K562 (cell line): ENCODE data around the gene MARCHF3. TPM values are rescaled to one million over a fixed set of nuclear protein-coding genes. Genes with fewer than 3 reads are reported as not detected.

ENCODE experiments used
- BACH1 ChIP-seq: fragments of 200-800 bp; sonication (Bioruptor generic); IDR thresholded peaks from 2 replicates; pipeline ENCODE4 v1.6.1; 2016; ENCODE audit warnings: missing genetic modification characterization, missing compliant biosample characterization
- COPS2 ChIP-seq: fragments of 450-650 bp; conservative IDR thresholded peaks from 2 replicates; pipeline ENCODE4 v1.6.1; 2016; ENCODE audit warnings: mild to moderate bottlenecking, moderate library complexity
- CREM ChIP-seq: IDR thresholded peaks from 2 replicates; pipeline ENCODE4 v1.6.1; 2014; ENCODE audit warnings: antibody characterized with exemption, low read depth
- HCFC1 ChIP-seq: IDR thresholded peaks from 2 replicates; pipeline ENCODE4 v1.6.1; 2012; ENCODE audit warnings: low read depth, low read length, improper control_type of control experiment
- HMGN3 ChIP-seq: IDR thresholded peaks from 2 replicates; pipeline ENCODE4 v1.6.1; 2011; ENCODE audit warnings: borderline replicate concordance, low read depth, mild to moderate bottlenecking, mixed read lengths, low read length; ENCODE audit not compliant: insufficient read length; ENCODE audit errors: extremely low read depth
- HNRNPK ChIP-seq: fragments of 200-400 bp; formaldehyde crosslinking; IDR thresholded peaks from one replicate; pipeline ENCODE4 v1.6.1; 2018; ENCODE audit warnings: mild to moderate bottlenecking, low read depth, low read length; ENCODE audit not compliant: poor library complexity, severe bottlenecking
- JUND ChIP-seq, 2 experiments: IDR thresholded peaks; 2 replicates in 1 of 2; 3 replicates in 1 of 2; pipeline ENCODE4 v1.6.1; 2011; ENCODE audit warnings: borderline replicate concordance in 2 of 2, low read depth in 2 of 2, low read length in 2 of 2, improper control_type of control experiment in 1 of 2, missing biosample characterization in 1 of 2, missing genetic modification characterization in 1 of 2, missing genetic modification reagents in 1 of 2
- MYNN ChIP-seq, 2 experiments: sonication (generic); formaldehyde crosslinking in 1 of 2; IDR thresholded peaks; 2 replicates each; pipeline versions ENCODE4 v1.5.0 to v1.6.1; 2016 to 2020; ENCODE audit warnings: antibody characterized with exemption in 1 of 2, missing genetic modification reagents in 1 of 2
- PHF8 ChIP-seq: fragments of 200-600 bp; sonication (generic); IDR thresholded peaks from 2 replicates; pipeline ENCODE4 v1.6.1; 2012; ENCODE audit warnings: mixed run types, mild to moderate bottlenecking, inconsistent platforms, low read length, moderate library complexity, borderline replicate concordance
- SLC30A9 ChIP-seq: fragments of 250-450 bp; sonication (Bioruptor Pico); IDR thresholded peaks from 2 replicates; pipeline ENCODE4 v1.8.0; 2022; ENCODE audit warnings: mild to moderate bottlenecking, moderate library complexity
- STAG1 ChIP-seq: sonication (generic); formaldehyde crosslinking; IDR thresholded peaks from 2 replicates; pipeline ENCODE4 v1.5.0; 2020; ENCODE audit warnings: missing genetic modification reagents, borderline replicate concordance
- TCF3 ChIP-seq: sonication (generic); formaldehyde crosslinking; IDR thresholded peaks from 2 replicates; pipeline ENCODE4 v1.4.0; 2020; ENCODE audit warnings: mild to moderate bottlenecking, missing genetic modification reagents
- TFAM ChIP-seq: fragments of 250-450 bp; sonication (Bioruptor Pico); conservative IDR thresholded peaks from 2 replicates; pipeline ENCODE4 v1.5.0; 2021; ENCODE audit warnings: mild to moderate bottlenecking, moderate library complexity
- ZEB2 ChIP-seq: fragments of 450-650 bp; IDR thresholded peaks from 2 replicates; pipeline ENCODE4 v1.6.1; 2016
- ZFP1 ChIP-seq: fragments of 450-650 bp; formaldehyde crosslinking; IDR thresholded peaks from 2 replicates; pipeline ENCODE4 v1.4.0; 2020; ENCODE audit warnings: mild to moderate bottlenecking, mixed read lengths
- ZNF12 ChIP-seq: sonication (generic); formaldehyde crosslinking; IDR thresholded peaks from 2 replicates; pipeline ENCODE4 v1.4.0; 2020; ENCODE audit warnings: mild to moderate bottlenecking, missing genetic modification reagents
- ZNF23 ChIP-seq: fragments of 250-450 bp; sonication (Bioruptor Pico); IDR thresholded peaks from 2 replicates; pipeline ENCODE4 v1.4.0; 2020; ENCODE audit warnings: mild to moderate bottlenecking
- ZNF316 ChIP-seq: fragments of 450-650 bp; IDR thresholded peaks from 2 replicates; pipeline ENCODE4 v1.6.1; 2016
- ZNF436 ChIP-seq: fragments of 250-450, 450-650 bp; sonication (Bioruptor Pico); formaldehyde crosslinking; IDR thresholded peaks from 2 replicates; pipeline ENCODE4 v1.7.0; 2020; ENCODE audit warnings: mild to moderate bottlenecking
- ZNF77 ChIP-seq: fragments of 250-450 bp; sonication (Bioruptor Pico); IDR thresholded peaks from 2 replicates; pipeline ENCODE4 v1.5.0; 2020
- polyA plus RNA-seq, 8 experiments: library from polyadenylated mRNA; depleted of rRNA in 4 of 8; stranded (reverse) in 5 of 8; unstranded in 3 of 8; fragments of >200 nt; fragmentation: Nextera tagmentation in 2 of 8; fragmentation: Illumina TruSeq in 1 of 8; extraction: Ambion mirVana in 2 of 8; extraction: Trizol in 1 of 8; gene quantifications; 2 replicates each; pipeline versions ENCODE4 v1.2.1 to v1.2.3, GENCODE V29; 2011 to 2014; ENCODE audit warnings: inconsistent platforms in 1 of 8, missing spikeins in 1 of 8
- total RNA-seq, 7 experiments: library from RNA; depleted of rRNA in 6 of 7; stranded (reverse); fragments of >200 nt in 6 of 7; fragmentation: Illumina TruSeq in 2 of 7; extraction: Trizol in 2 of 7; gene quantifications; 2 replicates each; pipeline versions ENCODE4 v1.2.1 to v1.2.3, GENCODE V29; 2011 to 2021; ENCODE audit warnings: low replicate concordance in 1 of 7
- TF ChIP-seq, protein P1 (sequence below): sonication (generic); formaldehyde crosslinking; IDR thresholded peaks from 2 replicates; pipeline ENCODE4 v1.9.0; 2022; ENCODE audit warnings: mild to moderate bottlenecking, missing genetic modification reagents
- TF ChIP-seq, protein P2 (sequence below), 3 experiments: IDR thresholded peaks in 2 of 3; conservative IDR thresholded peaks in 1 of 3; 2 replicates each; pipeline ENCODE4 v1.5.1; 2011 to 2012; ENCODE audit warnings: low read length in 3 of 3, mild to moderate bottlenecking in 3 of 3, control low read depth in 2 of 3, improper control_type of control experiment in 1 of 3, inconsistent platforms in 1 of 3, low read depth in 1 of 3, mixed read lengths in 1 of 3, moderate library complexity in 1 of 3; ENCODE audit not compliant: insufficient read depth in 2 of 3
- TF ChIP-seq, protein P3 (sequence below): fragments of 250-450 bp; sonication (Bioruptor Pico); IDR thresholded peaks from 2 replicates; pipeline ENCODE4 v1.8.0; 2021; ENCODE audit warnings: moderate library complexity, mild to moderate bottlenecking, inconsistent platforms
- TF ChIP-seq, protein P4 (sequence below), 2 experiments: fragments of 450-650 bp; conservative IDR thresholded peaks; 2 replicates each; pipeline ENCODE4 v1.6.1; 2017; ENCODE audit warnings: mild to moderate bottlenecking in 2 of 2, moderate library complexity in 2 of 2
- TF ChIP-seq, protein P5 (sequence below): sonication (generic); formaldehyde crosslinking; IDR thresholded peaks from 2 replicates; pipeline ENCODE4 v1.8.0; 2022; ENCODE audit warnings: mild to moderate bottlenecking, low read depth, missing genetic modification reagents

The MARCHF3 gene
- total and polyA plus RNA-seq, 9 of the 15 experiments (the other 6 are each of a cell fraction or from before 2014, with no cell fraction given), result 5.6 to 37.4 (median 16.5) TPM

DNA sequence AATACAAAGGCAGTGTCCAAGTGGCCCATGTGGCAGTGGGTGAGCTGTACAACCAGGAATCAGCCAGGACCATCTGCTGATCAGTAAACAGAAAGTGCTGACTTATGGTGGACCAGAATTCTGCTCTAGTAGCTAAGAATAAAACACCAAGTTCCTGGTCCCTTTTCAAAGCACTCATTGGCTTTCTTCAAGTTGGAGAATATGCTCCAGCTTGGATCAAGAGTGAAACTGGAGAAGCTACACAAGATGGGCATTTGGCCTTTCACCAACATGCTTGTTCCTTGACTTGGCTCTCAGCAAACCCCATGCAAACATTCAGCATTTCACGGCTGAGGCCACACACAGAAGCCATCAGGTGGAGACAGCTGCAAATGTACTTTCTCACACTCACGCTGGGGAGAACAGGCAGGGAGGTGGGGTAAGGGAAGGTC is 32.1 kb downstream of the MARCHF3 start (continued):
- TF ChIP-seq, protein P1, sequence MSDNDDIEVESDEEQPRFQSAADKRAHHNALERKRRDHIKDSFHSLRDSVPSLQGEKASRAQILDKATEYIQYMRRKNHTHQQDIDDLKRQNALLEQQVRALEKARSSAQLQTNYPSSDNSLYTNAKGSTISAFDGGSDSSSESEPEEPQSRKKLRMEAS (CRISPR knock-in tag), result peak; percentile 20; the same call in 1 of the 2 replicates
- TF ChIP-seq, protein P2, sequence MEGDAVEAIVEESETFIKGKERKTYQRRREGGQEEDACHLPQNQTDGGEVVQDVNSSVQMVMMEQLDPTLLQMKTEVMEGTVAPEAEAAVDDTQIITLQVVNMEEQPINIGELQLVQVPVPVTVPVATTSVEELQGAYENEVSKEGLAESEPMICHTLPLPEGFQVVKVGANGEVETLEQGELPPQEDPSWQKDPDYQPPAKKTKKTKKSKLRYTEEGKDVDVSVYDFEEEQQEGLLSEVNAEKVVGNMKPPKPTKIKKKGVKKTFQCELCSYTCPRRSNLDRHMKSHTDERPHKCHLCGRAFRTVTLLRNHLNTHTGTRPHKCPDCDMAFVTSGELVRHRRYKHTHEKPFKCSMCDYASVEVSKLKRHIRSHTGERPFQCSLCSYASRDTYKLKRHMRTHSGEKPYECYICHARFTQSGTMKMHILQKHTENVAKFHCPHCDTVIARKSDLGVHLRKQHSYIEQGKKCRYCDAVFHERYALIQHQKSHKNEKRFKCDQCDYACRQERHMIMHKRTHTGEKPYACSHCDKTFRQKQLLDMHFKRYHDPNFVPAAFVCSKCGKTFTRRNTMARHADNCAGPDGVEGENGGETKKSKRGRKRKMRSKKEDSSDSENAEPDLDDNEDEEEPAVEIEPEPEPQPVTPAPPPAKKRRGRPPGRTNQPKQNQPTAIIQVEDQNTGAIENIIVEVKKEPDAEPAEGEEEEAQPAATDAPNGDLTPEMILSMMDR (IDR thresholded peaks at IDR 0.05 in 2 of 3, conservative IDR thresholded peaks at IDR 0.05 in 1 of 3; ENCODE audit: insufficient read depth in 2 of 3, low read depth in 1 of 3, low read length in 3 of 3), result peak in 1 of 3 experiments; percentile 29; a peak in 2 of 6 replicates
- no peak for TF ChIP-seq HMGN3
- TF ChIP-seq SLC30A9 (CRISPR knock-in tag), result no peak
- no peak for TF ChIP-seq ZEB2
- 0 out of 2 replicates have a peak, but pooled peaks have one; percentile 12 for TF ChIP-seq CREM
- TF ChIP-seq TFAM, result no peak
- TF ChIP-seq ZNF436, result no peak
- TF ChIP-seq MYNN (IDR thresholded peaks at IDR 0.05), result peak; percentile 61; the same call in 1 of the 2 replicates
- no peak for TF ChIP-seq MYNN (CRISPR knock-in tag; IDR thresholded peaks at IDR 0.05)
- TF ChIP-seq ZNF316, result peak; percentile 96
- TF ChIP-seq TCF3 (CRISPR knock-in tag), result peak; percentile 78
- TF ChIP-seq ZNF12, result no peak
- TF ChIP-seq JUND (IDR thresholded peaks at IDR 0.05; ENCODE audit: borderline replicate concordance, low read depth, low read length), result no peak
- TF ChIP-seq JUND (tag; IDR thresholded peaks at IDR 0.05; ENCODE audit: borderline replicate concordance, low read depth, low read length), result peak; percentile 59; the same call in 2 of the 3 replicates
- no peak for TF ChIP-seq STAG1 (CRISPR knock-in tag)
- TF ChIP-seq, protein P3, sequence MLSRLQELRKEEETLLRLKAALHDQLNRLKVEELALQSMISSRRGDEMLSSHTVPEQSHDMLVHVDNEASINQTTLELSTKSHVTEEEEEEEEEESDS, result no peak
- TF ChIP-seq HNRNPK, result no peak
- TF ChIP-seq, protein P4, sequence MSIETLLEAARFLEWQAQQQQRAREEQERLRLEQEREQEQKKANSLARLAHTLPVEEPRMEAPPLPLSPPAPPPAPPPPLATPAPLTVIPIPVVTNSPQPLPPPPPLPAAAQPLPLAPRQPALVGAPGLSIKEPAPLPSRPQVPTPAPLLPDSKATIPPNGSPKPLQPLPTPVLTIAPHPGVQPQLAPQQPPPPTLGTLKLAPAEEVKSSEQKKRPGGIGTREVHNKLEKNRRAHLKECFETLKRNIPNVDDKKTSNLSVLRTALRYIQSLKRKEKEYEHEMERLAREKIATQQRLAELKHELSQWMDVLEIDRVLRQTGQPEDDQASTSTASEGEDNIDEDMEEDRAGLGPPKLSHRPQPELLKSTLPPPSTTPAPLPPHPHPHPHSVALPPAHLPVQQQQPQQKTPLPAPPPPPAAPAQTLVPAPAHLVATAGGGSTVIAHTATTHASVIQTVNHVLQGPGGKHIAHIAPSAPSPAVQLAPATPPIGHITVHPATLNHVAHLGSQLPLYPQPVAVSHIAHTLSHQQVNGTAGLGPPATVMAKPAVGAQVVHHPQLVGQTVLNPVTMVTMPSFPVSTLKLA (conservative IDR thresholded peaks at IDR 0.05), result peak in 1 of 2 experiments; percentile 72
- no peak for TF ChIP-seq ZFP1 (CRISPR knock-in tag)
- TF ChIP-seq ZNF77 (CRISPR knock-in tag), result no peak
- TF ChIP-seq, protein P5, sequence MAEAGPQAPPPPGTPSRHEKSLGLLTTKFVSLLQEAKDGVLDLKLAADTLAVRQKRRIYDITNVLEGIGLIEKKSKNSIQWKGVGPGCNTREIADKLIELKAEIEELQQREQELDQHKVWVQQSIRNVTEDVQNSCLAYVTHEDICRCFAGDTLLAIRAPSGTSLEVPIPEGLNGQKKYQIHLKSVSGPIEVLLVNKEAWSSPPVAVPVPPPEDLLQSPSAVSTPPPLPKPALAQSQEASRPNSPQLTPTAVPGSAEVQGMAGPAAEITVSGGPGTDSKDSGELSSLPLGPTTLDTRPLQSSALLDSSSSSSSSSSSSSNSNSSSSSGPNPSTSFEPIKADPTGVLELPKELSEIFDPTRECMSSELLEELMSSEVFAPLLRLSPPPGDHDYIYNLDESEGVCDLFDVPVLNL (CRISPR knock-in tag), result no peak
- no peak for TF ChIP-seq HCFC1
- no peak for TF ChIP-seq PHF8
- TF ChIP-seq ZNF23, result no peak; the same call in 1 of the 2 replicates
- 0 out of 2 replicates have a peak, but pooled peaks have one; percentile 16 for TF ChIP-seq BACH1
- no peak for TF ChIP-seq COPS2
